Measurements from ENCODE around the gene ASIC2.

Gene ASIC2

DNA sequence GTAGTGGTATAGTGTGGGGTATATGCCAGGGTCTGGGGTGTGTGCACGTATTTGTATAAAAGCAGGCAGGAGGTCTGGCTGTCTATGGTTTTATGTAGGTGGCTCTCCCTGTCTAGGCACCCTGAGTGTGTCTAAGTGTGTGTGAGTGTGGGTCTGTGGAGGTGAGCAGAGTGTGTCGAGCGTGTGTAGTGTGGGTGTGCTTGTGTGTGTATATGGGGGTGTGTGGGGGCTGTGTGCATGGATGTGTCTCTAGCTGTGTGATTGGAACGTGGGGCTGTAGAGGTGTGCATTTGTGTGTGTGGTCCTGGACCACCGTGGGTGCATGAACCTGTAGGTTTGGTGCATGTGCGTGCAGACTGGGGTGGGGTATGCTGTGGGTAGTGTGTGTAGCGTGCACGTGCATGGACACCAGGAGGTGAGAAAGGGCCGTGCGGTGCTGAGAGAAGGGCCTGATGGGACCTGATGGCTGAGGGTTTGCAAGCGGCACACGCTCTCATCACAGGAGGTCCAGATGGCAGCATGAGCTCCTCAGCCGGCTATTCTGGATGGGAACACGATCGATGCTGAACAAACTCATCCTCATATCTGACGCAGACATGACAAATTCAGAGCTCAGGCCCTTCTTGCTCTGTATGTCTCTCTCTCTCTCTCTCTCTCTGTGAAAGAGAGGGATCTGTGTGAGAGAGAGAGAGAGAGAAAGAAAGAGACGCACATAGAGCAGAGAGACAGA is 273.8 kb downstream of the ASIC2 start (continued):
- TF ChIP-seq TOX (CRISPR knock-in tag; IDR thresholded peaks at IDR 0.05; ENCODE audit: borderline replicate concordance): no peak
- TF ChIP-seq ARNTL (CRISPR knock-in tag; IDR thresholded peaks at IDR 0.05; ENCODE audit: borderline replicate concordance, low read depth): no peak
- TF ChIP-seq ESRRG (CRISPR knock-in tag; IDR thresholded peaks at IDR 0.05): no peak
- TF ChIP-seq ZFP3 (CRISPR knock-in tag; IDR thresholded peaks at IDR 0.05): no peak
- TF ChIP-seq PPARA (CRISPR knock-in tag; IDR thresholded peaks at IDR 0.05; ENCODE audit: borderline replicate concordance): no peak

DNA sequence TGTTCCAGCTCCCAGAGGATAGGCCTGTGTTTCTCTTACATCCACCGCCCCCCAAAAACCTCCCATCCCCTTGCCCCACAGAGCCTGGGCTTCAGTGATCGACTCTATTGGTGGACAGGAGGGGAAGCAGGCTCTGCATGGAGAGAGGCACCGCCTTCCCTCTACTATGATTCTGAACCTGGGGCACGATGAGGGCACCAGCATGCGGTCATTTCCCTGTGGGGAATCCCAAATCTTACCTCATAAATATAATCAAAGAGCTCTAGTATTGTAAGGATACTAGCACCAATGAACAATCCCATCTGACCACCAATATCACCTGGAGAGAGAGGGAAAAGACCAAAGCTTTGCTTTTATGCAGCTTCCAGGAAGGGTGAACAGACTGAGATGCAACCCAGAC is 275.7 kb downstream of the ASIC2 start:
- TF ChIP-seq TCF4 (CRISPR knock-in tag; IDR thresholded peaks at IDR 0.05; ENCODE audit: borderline replicate concordance) (no peak), ZFP30 (CRISPR knock-in tag; IDR thresholded peaks at IDR 0.05) (no peak), ZNF565 (CRISPR knock-in tag; conservative IDR thresholded peaks at IDR 0.05; ENCODE audit: low read depth) (no peak), ZNF8 (CRISPR knock-in tag; IDR thresholded peaks at IDR 0.05) (no peak), BACH2 (CRISPR knock-in tag; IDR thresholded peaks at IDR 0.05; ENCODE audit: borderline replicate concordance) (no peak), ARNTL (CRISPR knock-in tag; IDR thresholded peaks at IDR 0.05; ENCODE audit: borderline replicate concordance, low read depth) (no peak)
- TF ChIP-seq, protein P1, sequence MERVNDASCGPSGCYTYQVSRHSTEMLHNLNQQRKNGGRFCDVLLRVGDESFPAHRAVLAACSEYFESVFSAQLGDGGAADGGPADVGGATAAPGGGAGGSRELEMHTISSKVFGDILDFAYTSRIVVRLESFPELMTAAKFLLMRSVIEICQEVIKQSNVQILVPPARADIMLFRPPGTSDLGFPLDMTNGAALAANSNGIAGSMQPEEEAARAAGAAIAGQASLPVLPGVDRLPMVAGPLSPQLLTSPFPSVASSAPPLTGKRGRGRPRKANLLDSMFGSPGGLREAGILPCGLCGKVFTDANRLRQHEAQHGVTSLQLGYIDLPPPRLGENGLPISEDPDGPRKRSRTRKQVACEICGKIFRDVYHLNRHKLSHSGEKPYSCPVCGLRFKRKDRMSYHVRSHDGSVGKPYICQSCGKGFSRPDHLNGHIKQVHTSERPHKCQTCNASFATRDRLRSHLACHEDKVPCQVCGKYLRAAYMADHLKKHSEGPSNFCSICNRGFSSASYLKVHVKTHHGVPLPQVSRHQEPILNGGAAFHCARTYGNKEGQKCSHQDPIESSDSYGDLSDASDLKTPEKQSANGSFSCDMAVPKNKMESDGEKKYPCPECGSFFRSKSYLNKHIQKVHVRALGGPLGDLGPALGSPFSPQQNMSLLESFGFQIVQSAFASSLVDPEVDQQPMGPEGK (CRISPR knock-in tag; IDR thresholded peaks at IDR 0.05; ENCODE audit: borderline replicate concordance): no peak
- TF ChIP-seq, protein P2, sequence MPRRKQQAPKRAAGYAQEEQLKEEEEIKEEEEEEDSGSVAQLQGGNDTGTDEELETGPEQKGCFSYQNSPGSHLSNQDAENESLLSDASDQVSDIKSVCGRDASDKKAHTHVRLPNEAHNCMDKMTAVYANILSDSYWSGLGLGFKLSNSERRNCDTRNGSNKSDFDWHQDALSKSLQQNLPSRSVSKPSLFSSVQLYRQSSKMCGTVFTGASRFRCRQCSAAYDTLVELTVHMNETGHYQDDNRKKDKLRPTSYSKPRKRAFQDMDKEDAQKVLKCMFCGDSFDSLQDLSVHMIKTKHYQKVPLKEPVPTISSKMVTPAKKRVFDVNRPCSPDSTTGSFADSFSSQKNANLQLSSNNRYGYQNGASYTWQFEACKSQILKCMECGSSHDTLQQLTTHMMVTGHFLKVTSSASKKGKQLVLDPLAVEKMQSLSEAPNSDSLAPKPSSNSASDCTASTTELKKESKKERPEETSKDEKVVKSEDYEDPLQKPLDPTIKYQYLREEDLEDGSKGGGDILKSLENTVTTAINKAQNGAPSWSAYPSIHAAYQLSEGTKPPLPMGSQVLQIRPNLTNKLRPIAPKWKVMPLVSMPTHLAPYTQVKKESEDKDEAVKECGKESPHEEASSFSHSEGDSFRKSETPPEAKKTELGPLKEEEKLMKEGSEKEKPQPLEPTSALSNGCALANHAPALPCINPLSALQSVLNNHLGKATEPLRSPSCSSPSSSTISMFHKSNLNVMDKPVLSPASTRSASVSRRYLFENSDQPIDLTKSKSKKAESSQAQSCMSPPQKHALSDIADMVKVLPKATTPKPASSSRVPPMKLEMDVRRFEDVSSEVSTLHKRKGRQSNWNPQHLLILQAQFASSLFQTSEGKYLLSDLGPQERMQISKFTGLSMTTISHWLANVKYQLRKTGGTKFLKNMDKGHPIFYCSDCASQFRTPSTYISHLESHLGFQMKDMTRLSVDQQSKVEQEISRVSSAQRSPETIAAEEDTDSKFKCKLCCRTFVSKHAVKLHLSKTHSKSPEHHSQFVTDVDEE (CRISPR knock-in tag; IDR thresholded peaks at IDR 0.05): no peak
- TF ChIP-seq, protein P3, sequence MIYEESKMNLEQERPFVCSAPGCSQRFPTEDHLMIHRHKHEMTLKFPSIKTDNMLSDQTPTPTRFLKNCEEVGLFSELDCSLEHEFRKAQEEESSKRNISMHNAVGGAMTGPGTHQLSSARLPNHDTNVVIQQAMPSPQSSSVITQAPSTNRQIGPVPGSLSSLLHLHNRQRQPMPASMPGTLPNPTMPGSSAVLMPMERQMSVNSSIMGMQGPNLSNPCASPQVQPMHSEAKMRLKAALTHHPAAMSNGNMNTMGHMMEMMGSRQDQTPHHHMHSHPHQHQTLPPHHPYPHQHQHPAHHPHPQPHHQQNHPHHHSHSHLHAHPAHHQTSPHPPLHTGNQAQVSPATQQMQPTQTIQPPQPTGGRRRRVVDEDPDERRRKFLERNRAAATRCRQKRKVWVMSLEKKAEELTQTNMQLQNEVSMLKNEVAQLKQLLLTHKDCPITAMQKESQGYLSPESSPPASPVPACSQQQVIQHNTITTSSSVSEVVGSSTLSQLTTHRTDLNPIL (CRISPR knock-in tag; IDR thresholded peaks at IDR 0.05; ENCODE audit: low read depth): no peak
- ATAC-seq: no peak

DNA sequence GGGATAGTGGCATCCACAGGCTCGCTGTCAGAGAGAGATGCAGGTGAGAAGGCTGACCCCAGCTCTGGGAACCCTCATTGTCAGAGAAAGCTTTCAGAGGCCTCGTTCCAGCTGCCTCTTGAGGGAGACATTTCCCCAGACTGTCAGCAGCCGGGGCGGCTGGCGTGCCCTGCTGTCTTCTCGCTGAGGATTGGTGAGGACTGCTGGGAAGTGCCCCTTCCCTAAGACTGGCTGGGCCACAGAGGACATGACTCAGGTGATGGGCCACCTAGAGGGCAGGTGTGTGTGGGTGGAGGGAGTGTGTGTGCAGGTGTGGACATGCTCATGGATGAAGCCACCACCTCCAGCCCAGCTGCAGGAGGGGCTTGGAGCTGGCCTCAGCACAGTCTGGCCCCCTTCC is 276.2 kb downstream of the ASIC2 start:
- TF ChIP-seq TOX (CRISPR knock-in tag; IDR thresholded peaks at IDR 0.05; ENCODE audit: borderline replicate concordance) (no peak), ZNF8 (CRISPR knock-in tag; IDR thresholded peaks at IDR 0.05) (no peak), GLIS3 (CRISPR knock-in tag; IDR thresholded peaks at IDR 0.05) (no peak), ZNF565 (CRISPR knock-in tag; conservative IDR thresholded peaks at IDR 0.05; ENCODE audit: low read depth) (no peak), ARNTL (CRISPR knock-in tag; IDR thresholded peaks at IDR 0.05; ENCODE audit: borderline replicate concordance, low read depth) (no peak), ZC3H10 (CRISPR knock-in tag; IDR thresholded peaks at IDR 0.05) (no peak), ZFP30 (CRISPR knock-in tag; IDR thresholded peaks at IDR 0.05) (no peak), BACH2 (CRISPR knock-in tag; IDR thresholded peaks at IDR 0.05; ENCODE audit: borderline replicate concordance) (no peak), PPARA (CRISPR knock-in tag; IDR thresholded peaks at IDR 0.05; ENCODE audit: borderline replicate concordance) (no peak), ZFP3 (CRISPR knock-in tag; IDR thresholded peaks at IDR 0.05) (no peak), ESRRG (CRISPR knock-in tag; IDR thresholded peaks at IDR 0.05) (no peak), ZNF70 (CRISPR knock-in tag; IDR thresholded peaks at IDR 0.05) (no peak)
- TF ChIP-seq, protein P4, sequence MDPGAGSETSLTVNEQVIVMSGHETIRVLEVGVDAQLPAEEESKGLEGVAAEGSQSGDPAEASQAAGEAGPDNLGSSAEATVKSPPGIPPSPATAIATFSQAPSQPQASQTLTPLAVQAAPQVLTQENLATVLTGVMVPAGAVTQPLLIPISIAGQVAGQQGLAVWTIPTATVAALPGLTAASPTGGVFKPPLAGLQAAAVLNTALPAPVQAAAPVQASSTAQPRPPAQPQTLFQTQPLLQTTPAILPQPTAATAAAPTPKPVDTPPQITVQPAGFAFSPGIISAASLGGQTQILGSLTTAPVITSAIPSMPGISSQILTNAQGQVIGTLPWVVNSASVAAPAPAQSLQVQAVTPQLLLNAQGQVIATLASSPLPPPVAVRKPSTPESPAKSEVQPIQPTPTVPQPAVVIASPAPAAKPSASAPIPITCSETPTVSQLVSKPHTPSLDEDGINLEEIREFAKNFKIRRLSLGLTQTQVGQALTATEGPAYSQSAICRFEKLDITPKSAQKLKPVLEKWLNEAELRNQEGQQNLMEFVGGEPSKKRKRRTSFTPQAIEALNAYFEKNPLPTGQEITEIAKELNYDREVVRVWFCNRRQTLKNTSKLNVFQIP (CRISPR knock-in tag; IDR thresholded peaks at IDR 0.05; ENCODE audit: borderline replicate concordance, low read depth): no peak
- TF ChIP-seq, protein P3 (CRISPR knock-in tag; IDR thresholded peaks at IDR 0.05; ENCODE audit: low read depth): no peak
- TF ChIP-seq, protein P2 (CRISPR knock-in tag; IDR thresholded peaks at IDR 0.05): no peak

More for the DNA sequence above, 276.2 kb downstream of the ASIC2 start:
- ATAC-seq: no peak

Data from SK-N-SH treated with all-trans-retinoic acid at 6 μM for 48 hours (cell line).